ENCODE data around the gene RTTN.
"Not testable (repeated sequence)": the region's sequence is repeated elsewhere in the genome, so short reads cannot be mapped to it uniquely, and the experiment has no call there.

Gene RTTN

DNA sequence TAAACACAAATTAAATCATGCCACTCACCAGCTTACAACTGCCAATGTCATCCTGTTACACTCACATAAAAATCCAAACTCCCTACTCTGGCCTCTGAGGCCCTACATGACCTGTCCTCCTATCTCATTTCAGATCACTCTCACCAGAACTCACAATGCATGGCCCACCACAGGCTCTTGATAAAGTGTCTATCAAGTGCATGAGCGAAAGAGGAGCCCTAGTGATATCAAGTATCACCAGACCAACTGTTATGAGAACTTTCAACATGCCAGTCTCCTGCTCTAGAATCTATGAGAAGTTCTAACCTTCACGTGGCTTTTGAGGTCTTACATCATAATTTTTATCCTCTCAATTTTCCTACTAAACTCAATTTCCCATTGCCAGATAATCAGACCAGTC is 181.4 kb downstream of the RTTN start:
- DNase-seq: no peak

DNA sequence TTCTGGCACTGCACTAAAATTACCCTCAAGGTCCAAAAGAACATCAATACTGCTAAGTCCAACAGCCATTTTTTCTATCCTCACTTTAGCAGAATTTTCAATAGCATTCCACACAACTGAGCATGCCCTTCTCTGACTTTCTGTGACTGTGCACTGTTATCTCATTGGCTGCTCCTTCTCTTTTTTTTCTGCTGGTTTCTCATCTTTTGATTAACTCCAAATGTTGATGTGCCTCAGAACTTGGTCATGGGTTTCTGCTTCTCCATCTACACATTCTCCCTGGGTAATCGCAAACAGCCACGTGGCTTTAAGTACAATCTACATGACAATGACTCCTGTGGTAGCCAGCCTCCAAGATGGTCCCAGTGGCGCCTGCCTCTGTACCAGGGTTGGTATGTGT is 182.9 kb downstream of the RTTN start:
- DNase-seq: no peak

GRCh38 chr18:70021498-70021897 is 184.0 kb downstream of the RTTN start:
- no peak for DNase-seq

- DNase-seq: no peak
Measured at GRCh38 chr18:70021043-70021442, 184.4 kb downstream of the RTTN start.

GRCh38 chr18:70019991-70020390 is 185.5 kb downstream of the RTTN start:
- no peak for DNase-seq

- no peak for DNase-seq
Measured at GRCh38 chr18:70019136-70019535, 186.4 kb downstream of the RTTN start.

GRCh38 chr18:70015127-70015526 is 190.4 kb downstream of the RTTN start:
- no peak for DNase-seq

GRCh38 chr18:70005580-70005979 is 199.9 kb downstream of the RTTN start:
- DNase-seq: no peak

DNA sequence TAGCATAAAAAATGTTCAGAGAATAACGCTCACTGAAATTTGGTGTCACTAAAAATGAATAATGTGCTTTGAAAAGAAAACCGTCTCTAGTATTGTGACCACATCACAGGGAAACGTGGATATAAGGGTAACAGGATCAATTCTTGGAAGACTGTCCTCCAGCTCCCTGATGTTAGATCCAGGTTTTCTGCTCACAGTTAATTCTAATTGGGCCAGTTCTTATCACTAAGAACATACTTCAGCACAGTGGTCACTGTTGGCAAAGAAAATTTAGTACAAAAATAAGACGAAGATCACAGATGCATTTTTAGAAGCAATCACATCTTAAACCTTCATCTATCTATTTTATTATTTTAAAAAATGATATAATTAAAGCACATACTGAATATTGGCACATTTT is 200.8 kb downstream of the RTTN start:
- DNase-seq: no peak

GRCh38 chr18:69999656-70000055 is 205.8 kb downstream of the RTTN start:
- no peak for DNase-seq

DNA sequence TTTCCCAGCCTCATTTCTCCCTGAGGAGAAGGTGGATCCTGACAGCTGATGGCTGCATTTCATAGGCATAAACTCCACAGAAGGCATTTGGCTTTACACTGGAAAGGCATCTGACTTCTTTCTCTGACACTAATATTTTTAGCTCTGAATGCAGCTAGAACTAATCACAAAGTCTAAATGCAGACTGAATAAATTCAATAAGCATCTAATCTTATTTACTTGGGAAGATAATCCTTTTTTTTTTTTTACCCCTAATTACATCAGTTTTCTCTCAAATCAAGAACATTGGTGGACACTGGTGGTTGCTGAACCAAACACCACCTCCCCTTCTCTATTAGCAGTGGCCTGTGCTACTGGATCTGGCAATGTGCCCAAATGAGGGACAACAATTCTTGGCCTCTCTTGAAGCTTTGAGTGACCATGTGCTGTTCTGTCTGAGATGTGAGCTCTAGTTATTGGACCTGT is 206.9 kb downstream of the RTTN start:
- DNase-seq: no peak

GRCh38 chr18:69996951-69997798 is 208.3 kb downstream of the RTTN start:
- DNase-seq: no peak

GRCh38 chr18:69996417-69996816 is 209.1 kb downstream of the RTTN start:
- no peak for DNase-seq

DNA sequence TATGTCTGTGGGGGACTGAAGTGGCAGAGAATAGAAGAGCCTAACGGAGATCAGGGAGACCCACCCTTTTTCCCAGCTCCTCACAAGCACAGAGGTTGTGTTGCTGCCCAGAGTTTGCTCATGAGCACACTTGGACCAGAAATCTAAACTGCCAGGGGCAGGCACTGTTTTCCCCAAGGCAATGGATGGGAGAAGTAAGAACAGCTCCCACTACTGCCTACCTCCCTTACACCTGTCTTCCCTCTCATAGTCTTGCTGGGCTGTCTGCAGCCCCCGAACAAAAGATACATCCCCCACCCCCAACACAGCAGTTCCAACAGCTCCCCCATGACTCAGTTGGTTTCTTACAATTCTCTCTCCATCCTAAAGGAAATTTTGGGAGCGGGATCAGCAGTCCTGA is 209.7 kb downstream of the RTTN start:
- DNase-seq: no peak

DNA sequence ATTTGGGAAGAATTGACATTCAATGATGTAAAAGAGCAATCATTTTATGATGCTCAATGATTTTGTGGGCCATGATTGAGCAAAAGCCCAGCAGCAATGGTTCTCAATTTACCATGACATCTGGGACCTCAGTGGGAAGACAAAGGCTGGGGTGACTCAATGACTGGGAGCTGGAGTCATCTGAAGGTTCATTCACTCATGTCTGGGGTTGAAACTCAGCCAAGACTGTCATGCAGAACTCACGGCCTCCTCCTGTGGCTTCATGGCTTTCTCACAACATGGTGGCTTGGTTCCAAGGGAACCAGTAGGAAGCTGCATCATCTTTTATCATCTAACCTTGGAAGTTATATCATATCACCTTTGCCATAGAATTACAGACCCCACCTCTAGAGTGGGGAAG is 212.7 kb downstream of the RTTN start:
- DNase-seq: no peak

GRCh38 chr18:69987870-69988269 is 217.6 kb downstream of the RTTN start:
- no peak for DNase-seq

DNA sequence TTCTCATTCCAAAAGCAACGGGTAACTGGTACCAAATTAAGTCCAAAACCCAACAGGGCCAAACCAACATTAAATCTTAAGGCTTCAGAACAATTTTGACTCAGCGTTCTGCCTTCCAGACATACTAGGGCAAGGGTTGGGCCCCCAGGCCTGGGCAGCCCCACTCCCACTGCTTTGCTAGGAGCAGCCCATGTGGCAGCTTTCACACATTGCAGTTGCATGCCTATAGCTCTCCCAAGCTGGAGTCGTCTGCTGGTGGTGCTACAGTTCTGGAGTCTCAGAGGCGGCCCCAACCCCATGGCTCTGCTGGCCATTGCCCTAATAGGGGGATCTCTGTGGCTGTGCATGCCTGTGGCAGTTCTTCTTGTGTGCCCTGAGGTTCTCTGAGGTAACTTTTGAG is 220.2 kb downstream of the RTTN start:
- no peak for DNase-seq

DNA sequence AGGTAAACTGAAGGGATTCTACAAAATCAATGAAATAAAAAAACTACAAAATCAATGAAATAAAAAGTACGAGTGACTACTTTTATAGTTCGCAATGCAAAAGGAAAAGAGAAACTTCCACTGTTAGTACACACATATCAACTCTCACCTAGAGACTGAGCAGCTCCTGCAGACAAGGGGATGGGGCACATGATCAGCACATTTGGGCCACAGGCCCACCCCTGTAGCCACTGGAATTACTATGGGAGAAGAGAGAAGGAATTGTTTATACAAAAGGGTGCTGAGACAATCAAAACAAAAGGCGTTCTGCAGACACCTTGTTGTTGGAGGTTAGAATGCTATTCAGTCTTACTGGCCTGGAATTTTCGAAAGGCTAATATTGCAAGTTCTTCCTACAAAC is 223.1 kb downstream of the RTTN start:
- no peak for DNase-seq

GRCh38 chr18:69981948-69982347 is 223.5 kb downstream of the RTTN start:
- no peak for DNase-seq

- DNase-seq: no peak
Measured at GRCh38 chr18:69980982-69981804, 224.3 kb downstream of the RTTN start.

DNA sequence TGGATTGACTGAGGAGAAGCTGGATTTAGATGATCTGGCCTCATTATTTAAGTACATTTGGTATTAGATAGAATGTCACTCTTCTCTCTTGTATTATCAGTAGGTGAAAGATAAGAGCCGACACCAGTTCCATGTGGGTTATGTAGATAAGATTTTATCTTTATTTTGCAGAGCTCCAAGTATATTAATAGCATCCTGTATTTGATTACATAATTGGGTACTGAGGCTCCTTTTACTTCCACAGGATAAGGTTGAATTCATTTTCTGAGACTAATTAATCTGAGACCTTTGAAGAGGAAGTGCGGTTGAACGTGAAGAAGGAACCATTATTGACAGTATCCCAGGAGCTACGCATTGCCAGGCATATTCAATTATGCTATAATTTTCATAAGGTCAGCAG is 225.0 kb downstream of the RTTN start:
- no peak for DNase-seq

- DNase-seq: no peak
Measured at GRCh38 chr18:69978732-69979715, 226.5 kb downstream of the RTTN start.

DNA sequence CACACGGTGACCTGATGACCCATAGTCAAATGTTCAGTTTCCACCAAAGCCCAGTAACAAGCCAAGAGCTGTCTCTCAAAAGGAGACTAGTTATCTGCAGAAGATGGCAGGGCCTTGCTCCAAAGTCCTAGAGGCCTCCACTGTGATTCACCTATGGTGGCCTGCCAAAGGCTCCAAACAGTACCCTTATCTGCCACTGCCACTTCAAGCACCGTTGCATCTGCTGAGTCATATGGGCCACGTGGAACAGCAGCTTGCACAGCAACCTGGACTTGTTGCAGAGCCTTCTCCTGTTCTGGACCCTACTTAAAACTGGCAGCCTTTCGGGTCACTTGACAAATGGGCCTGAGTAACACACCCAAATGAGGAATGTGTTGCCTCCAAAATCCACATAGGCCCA is 230.2 kb downstream of the RTTN start:
- not testable (repeated sequence) for DNase-seq
